ENCODE measurements around the gene SLC15A4. TPM values are rescaled to one million over a fixed set of nuclear protein-coding genes. Genes with fewer than 3 reads are reported as not detected.

SLC15A4 gene
- total RNA-seq, 1 experiment from 2014 or later = 21.6 TPM

DNA sequence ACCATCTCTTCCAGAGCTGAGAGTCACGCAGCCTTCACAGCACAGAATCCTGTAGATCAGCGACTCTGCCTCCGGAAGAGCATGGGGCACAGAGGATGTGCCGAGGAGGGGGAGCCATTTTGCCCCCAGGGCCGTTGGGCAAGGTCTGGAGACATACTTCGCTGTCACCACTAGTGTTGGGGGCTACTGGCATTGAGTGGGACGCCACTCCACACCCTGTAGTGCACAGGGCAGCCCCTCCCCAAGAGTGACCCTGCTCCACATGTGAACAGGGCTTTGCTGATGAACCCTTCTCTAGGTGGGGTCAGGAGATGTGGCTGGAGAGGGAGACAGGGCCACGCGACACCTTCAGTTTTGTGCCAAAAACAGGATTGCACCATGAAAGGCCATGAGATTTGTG is 35.6 kb upstream of the SLC15A4 start:
- no peak overlapping the region for H3K9ac ChIP-seq (ENCODE audit: extremely low read depth, insufficient read length, low read length)
- H3K4me2 ChIP-seq (ENCODE audit: insufficient read depth, insufficient read length, low read length) = no peak overlapping the region
- no peaks in the 10 kb centered on the region for H4K20me1 ChIP-seq (ENCODE audit: control insufficient read depth, insufficient read depth, insufficient read length)
- peaks cover 27 to 31% of the 10 kb centered on the region in 2 experiments for H3K4me1 Mint-ChIP-seq
- no peaks in the 10 kb centered on the region for H3K79me2 ChIP-seq (ENCODE audit: insufficient read depth, low read length)
- H4K91ac ChIP-seq (ENCODE audit: insufficient read length, low read depth, low read length) = no peak overlapping the region
- no peaks in the 10 kb centered on the region for H3K79me1 ChIP-seq (ENCODE audit: insufficient read depth, low read depth, low read length, poor library complexity, severe bottlenecking)
- no peak overlapping the region for H2BK12ac ChIP-seq (ENCODE audit: insufficient read length, low read depth, low read length)
- no peaks in the 10 kb centered on the region for H3K4me1 ChIP-seq (ENCODE audit: insufficient read depth, low read length)
- H4K5ac ChIP-seq (ENCODE audit: insufficient read length, low read depth, low read length) = no peak overlapping the region
- H3K4me3 Mint-ChIP-seq = no peak overlapping the region
- no peak overlapping the region for H2AFZ ChIP-seq (ENCODE audit: low read length)
- H3K56ac ChIP-seq (ENCODE audit: insufficient read length, low read depth, low read length) = no peak overlapping the region
- H3K27ac Mint-ChIP-seq = 0 out of 7 replicates have a peak overlapping the region, but pooled peaks of 1 of the 3 experiments have one; percentile 25
- no peak overlapping the region for H4K8ac ChIP-seq (replicated peaks; ENCODE audit: insufficient read length, low read depth, low read length)
- H2BK5ac ChIP-seq (ENCODE audit: insufficient read length, low read length) = no peak overlapping the region
- H3K14ac ChIP-seq (ENCODE audit: insufficient read depth, low read length) = no peak overlapping the region
- no peak overlapping the region for H3T11ph ChIP-seq (ENCODE audit: low read length)
- TF ChIP-seq, protein P1, sequence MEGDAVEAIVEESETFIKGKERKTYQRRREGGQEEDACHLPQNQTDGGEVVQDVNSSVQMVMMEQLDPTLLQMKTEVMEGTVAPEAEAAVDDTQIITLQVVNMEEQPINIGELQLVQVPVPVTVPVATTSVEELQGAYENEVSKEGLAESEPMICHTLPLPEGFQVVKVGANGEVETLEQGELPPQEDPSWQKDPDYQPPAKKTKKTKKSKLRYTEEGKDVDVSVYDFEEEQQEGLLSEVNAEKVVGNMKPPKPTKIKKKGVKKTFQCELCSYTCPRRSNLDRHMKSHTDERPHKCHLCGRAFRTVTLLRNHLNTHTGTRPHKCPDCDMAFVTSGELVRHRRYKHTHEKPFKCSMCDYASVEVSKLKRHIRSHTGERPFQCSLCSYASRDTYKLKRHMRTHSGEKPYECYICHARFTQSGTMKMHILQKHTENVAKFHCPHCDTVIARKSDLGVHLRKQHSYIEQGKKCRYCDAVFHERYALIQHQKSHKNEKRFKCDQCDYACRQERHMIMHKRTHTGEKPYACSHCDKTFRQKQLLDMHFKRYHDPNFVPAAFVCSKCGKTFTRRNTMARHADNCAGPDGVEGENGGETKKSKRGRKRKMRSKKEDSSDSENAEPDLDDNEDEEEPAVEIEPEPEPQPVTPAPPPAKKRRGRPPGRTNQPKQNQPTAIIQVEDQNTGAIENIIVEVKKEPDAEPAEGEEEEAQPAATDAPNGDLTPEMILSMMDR (conservative IDR thresholded peaks at IDR 0.05) = no peak
- H3K27ac ChIP-seq (ENCODE audit: insufficient read length, low read depth, low read length) = no peak overlapping the region
- H3K36me3 Mint-ChIP-seq (ENCODE audit: insufficient read depth in 1 of 3, low read depth in 3 of 3) = peaks cover 6 to 9% (median 6%) of the 10 kb centered on the region in 3 experiments; a peak in 6 of 7 replicates
- peaks cover 0 to 3% of the 10 kb centered on the region in 2 experiments; a peak in 2 of 5 replicates for H3K9me3 Mint-ChIP-seq
- no peak overlapping the region for H3K23ac ChIP-seq (ENCODE audit: insufficient read length, low read depth, low read length)
- H2BK15ac ChIP-seq (ENCODE audit: low read depth, low read length) = no peak overlapping the region
- H2BK20ac ChIP-seq (ENCODE audit: low read depth, low read length, poor library complexity, severe bottlenecking) = no peak overlapping the region
- no peak overlapping the region for H3K4ac ChIP-seq (ENCODE audit: low read depth, low read length)
- no peak overlapping the region for H2AK5ac ChIP-seq (ENCODE audit: insufficient read length, low read length)
- H3K27me3 ChIP-seq (ENCODE audit: insufficient read depth, low read length) = no peaks in the 10 kb centered on the region
- H2BK120ac ChIP-seq (ENCODE audit: low read depth, low read length, poor library complexity, severe bottlenecking) = no peak overlapping the region
- peaks cover 21% of the 10 kb centered on the region for H3K27me3 Mint-ChIP-seq (ENCODE audit: low read depth)
- H3K18ac ChIP-seq (ENCODE audit: insufficient read length, low read depth, low read length) = no peak overlapping the region
- H3K23me2 ChIP-seq (ENCODE audit: insufficient read length, low read depth, low read length, poor library complexity, severe bottlenecking) = no peaks in the 10 kb centered on the region
- WGBS (ENCODE audit: extremely low coverage, insufficient read length, low lambda C conversion rate) = no CpG with 5 or more reads among the region's 9 CpGs
- H3K9me3 ChIP-seq (ENCODE audit: control insufficient read depth, low read depth, low read length) = no peaks in the 10 kb centered on the region
- no peak for DNase-seq
